Nephron (organoid): Measurements from ENCODE around the gene KLHL22.
"Not testable (repeated sequence)": the region's sequence is repeated elsewhere in the genome, so short reads cannot be mapped to it uniquely, and the experiment has no call there.

Source experiments
- H3K27ac Mint-ChIP-seq, 3 experiments: 2 replicates each; pipeline ENCODE4 v1.8.0; 2020; ENCODE audit warnings: mixed read lengths in 3 of 3, mild to moderate bottlenecking in 2 of 3, moderate library complexity in 1 of 3
- H3K27me3 Mint-ChIP-seq: 2 replicates; pipeline ENCODE4 v1.8.0; 2021; ENCODE audit warnings: low read depth, mild to moderate bottlenecking, moderate library complexity, mixed read lengths
- H3K36me3 Mint-ChIP-seq: 2 replicates; pipeline ENCODE4 v1.8.0; 2020; ENCODE audit warnings: low read depth, mixed read lengths
- H3K4me1 Mint-ChIP-seq: 2 replicates; pipeline ENCODE4 v1.8.0; 2020; ENCODE audit warnings: mixed read lengths
- H3K4me3 Mint-ChIP-seq, 3 experiments: 2 replicates each; pipeline ENCODE4 v1.8.0; 2020; ENCODE audit warnings: mild to moderate bottlenecking in 3 of 3, mixed read lengths in 3 of 3, moderate library complexity in 2 of 3
- H3K9me3 Mint-ChIP-seq: 2 replicates; pipeline ENCODE4 v1.8.0; 2020; ENCODE audit warnings: mixed read lengths
- TF ChIP-seq, protein P1 (sequence below), 3 experiments: fragments of 200-600 bp; sonication (generic); IDR thresholded peaks; one replicate each; pipeline ENCODE4 v1.5.0; 2021; ENCODE audit warnings: antibody characterized with exemption in 3 of 3; ENCODE audit not compliant: unreplicated experiment in 3 of 3

KLHL22 gene

DNA sequence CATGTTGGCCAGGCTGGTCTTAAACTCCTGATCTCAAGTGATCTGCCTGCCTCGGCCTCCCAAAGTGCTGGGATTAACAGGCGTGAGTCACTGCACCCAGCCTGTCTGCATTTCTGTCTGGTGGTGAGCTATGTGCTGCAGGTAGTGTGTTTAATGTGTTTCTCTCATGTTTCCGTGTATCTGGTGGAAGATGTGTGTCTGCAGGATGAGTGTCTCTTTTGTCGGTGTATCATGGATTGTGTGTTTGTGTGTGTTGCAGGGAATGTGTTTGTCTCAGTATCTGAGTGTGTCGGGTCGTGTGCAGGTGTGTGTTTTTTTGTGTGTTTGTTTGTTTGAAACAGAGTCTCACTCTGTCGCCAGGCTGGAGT is 74.1 kb downstream of the KLHL22 start:
- H3K36me3 Mint-ChIP-seq: peaks cover 4% of the 10 kb centered on the region
- no peaks in the 10 kb centered on the region for H3K27me3 Mint-ChIP-seq
- TF ChIP-seq, protein P1, sequence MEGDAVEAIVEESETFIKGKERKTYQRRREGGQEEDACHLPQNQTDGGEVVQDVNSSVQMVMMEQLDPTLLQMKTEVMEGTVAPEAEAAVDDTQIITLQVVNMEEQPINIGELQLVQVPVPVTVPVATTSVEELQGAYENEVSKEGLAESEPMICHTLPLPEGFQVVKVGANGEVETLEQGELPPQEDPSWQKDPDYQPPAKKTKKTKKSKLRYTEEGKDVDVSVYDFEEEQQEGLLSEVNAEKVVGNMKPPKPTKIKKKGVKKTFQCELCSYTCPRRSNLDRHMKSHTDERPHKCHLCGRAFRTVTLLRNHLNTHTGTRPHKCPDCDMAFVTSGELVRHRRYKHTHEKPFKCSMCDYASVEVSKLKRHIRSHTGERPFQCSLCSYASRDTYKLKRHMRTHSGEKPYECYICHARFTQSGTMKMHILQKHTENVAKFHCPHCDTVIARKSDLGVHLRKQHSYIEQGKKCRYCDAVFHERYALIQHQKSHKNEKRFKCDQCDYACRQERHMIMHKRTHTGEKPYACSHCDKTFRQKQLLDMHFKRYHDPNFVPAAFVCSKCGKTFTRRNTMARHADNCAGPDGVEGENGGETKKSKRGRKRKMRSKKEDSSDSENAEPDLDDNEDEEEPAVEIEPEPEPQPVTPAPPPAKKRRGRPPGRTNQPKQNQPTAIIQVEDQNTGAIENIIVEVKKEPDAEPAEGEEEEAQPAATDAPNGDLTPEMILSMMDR (IDR thresholded peaks at IDR 0.05; ENCODE audit: unreplicated experiment in 3 of 3): no peak
- H3K27ac Mint-ChIP-seq: no peak overlapping the region
- no peak overlapping the region for H3K4me3 Mint-ChIP-seq
- H3K9me3 Mint-ChIP-seq: no peaks in the 10 kb centered on the region
- H3K4me1 Mint-ChIP-seq: peaks cover 5% of the 10 kb centered on the region

DNA sequence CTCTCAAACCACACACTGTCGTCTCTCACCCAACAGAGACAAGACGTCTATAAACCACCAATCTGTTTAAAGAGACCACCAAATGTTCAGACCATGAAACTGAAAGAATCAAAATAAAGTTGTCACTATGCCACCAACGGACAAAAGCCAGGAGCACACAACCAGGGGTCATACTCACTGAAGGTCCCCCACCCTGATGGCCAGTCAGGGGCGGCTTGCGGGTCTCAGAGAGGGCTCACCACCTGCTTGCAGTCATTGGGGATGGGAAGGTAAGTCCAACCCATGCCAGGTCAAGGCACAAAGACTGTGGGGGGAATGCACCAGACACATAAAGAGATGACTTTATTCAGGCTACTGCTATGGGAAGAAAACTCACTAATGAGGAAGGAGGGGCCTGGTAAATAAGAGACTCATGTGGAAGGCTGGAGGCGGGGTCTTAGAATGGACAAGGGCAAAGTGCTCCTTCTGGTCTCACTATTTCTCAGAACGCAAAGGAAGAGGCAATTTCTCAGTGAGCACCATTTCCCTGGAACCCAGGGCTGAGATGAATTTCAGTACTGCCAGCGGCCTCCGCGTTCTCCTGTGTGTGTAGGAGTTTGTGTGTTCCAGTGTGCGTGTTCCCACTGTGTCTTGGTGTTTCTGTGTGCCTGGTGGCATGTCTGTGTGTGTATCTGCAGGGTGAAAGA is 75.3 kb downstream of the KLHL22 start:
- TF ChIP-seq, protein P1 (IDR thresholded peaks at IDR 0.05; ENCODE audit: unreplicated experiment in 3 of 3): no peak
- Mint-ChIP-seq H3K4me1 (peaks cover 5% of the 10 kb centered on the region), H3K4me3 (no peak overlapping the region), H3K9me3 (no peaks in the 10 kb centered on the region), H3K27ac (no peak overlapping the region), H3K27me3 (no peaks in the 10 kb centered on the region), H3K36me3 (peaks cover 4% of the 10 kb centered on the region)

DNA sequence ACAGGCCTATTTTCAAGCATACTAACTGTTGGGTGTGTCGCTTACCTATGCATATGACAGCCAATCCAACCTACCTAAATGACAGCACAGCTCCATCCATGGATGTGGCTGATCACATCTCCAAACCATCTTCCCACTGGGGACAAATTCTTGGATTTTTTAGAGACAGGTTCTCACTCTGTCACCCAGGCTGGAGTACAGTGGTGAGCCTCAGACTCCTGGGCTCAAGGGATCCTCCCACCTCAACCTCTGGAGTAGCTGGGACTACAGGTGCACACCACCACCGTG is 76.0 kb downstream of the KLHL22 start:
- peaks cover 5% of the 10 kb centered on the region for H3K4me1 Mint-ChIP-seq
- TF ChIP-seq, protein P1 (IDR thresholded peaks at IDR 0.05; ENCODE audit: unreplicated experiment in 3 of 3): no peak
- peaks cover 4% of the 10 kb centered on the region for H3K36me3 Mint-ChIP-seq
- H3K4me3 Mint-ChIP-seq: no peak overlapping the region
- no peaks in the 10 kb centered on the region for H3K9me3 Mint-ChIP-seq
- H3K27me3 Mint-ChIP-seq: no peaks in the 10 kb centered on the region
- H3K27ac Mint-ChIP-seq: no peak overlapping the region

DNA sequence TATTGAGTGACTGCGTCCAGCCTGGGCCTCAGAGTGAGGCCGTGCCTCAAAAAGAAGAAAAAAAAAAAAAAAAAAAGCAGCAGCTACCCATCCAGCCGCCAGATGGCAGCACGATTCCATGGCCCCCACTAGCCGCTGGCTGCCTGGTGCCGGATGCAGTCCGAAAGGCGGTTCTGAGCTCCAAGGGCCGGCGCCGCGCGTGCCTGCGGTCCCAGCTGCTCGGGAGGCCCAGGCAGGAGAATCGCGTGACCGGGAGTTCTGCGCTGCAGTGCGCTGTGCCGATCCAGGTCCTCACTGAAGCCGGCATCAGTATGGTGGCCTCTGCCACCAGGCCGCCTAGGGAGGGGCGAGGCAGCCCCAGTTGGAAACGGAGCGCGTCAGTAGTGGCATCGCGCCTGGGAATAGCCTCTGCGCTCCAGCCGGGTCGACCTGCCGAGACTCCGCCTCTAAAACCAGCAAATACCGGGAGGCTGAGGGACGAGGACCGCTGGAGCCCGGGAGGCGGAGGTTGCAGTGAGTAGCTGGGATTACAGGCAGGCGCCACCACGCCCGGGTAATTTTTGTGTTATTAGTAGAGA is 77.3 kb downstream of the KLHL22 start:
- Mint-ChIP-seq H3K4me3 (peak overlapping the region; percentile 51 to 72 (median 62)), H3K27ac (no peak overlapping the region), H3K36me3 (no peaks in the 10 kb centered on the region), H3K9me3 (no peaks in the 10 kb centered on the region), H3K4me1 (peaks cover under 1% of the 10 kb centered on the region), H3K27me3 (peaks cover 8% of the 10 kb centered on the region)
- TF ChIP-seq, protein P1 (IDR thresholded peaks at IDR 0.05; ENCODE audit: unreplicated experiment in 3 of 3): peak; percentile 90 to 95 (median 90)

DNA sequence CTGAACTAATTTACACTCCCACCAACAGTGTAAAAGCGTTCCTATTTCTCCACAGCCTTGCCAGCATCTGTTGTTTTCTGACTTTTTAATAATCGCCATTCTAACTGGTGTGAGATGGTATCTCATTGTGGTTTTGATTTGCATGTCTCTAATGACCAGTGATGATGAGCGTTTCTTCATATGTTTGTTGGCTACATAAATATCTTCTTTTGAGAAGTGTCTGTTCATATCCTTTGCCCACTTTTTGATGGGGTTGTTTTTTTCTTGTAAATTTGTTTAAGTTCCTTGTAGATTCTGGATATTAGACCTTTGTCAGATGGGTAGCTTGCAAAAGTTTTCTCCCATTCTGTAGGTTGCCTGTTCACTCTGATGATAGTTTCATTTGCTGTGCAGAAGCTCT is 79.9 kb downstream of the KLHL22 start:
- not testable (repeated sequence) for H3K4me1 Mint-ChIP-seq, H3K36me3 Mint-ChIP-seq, H3K27me3 Mint-ChIP-seq, H3K4me3 Mint-ChIP-seq, H3K9me3 Mint-ChIP-seq, H3K27ac Mint-ChIP-seq

DNA sequence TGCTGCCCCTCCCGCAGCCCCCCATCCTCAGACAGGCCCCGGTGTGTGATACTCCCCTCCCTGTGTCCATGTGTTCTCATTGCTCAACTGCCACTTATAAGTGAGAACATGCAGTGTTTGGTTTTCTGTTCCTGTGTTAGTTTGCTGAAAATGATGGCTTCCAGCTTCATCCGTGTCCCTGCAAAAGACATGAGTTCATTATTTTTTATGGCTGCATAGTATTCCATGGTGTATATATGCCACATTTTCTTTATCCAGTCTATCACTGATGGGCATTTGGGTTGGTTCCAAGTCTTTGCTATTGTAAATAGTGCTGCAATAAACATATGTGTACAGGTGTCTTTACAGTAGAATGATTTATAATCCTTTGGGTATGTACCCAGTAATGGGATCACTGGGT is 80.4 kb downstream of the KLHL22 start:
- not testable (repeated sequence) for H3K36me3 Mint-ChIP-seq, H3K4me1 Mint-ChIP-seq, H3K4me3 Mint-ChIP-seq, H3K27ac Mint-ChIP-seq, H3K27me3 Mint-ChIP-seq, H3K9me3 Mint-ChIP-seq

DNA sequence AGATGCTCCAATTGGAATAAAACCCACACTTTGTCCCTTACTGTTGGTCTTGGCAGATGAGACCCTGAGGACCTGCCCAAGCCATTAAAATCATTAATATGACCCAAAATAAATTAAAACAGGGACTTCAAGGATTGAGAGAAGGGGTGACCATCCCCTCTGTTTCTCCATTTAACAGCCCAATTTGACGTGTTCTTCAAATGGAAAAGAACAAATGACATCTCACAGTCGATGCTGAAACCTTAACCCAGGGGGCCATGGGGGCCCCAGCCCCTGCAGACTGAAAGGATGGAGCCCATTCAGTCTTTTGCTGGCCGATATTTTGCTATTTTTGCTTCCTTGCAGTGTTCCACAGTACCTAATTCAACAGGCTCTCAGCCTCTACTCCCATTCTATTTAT is 81.1 kb downstream of the KLHL22 start:
- H3K36me3 Mint-ChIP-seq: no peaks in the 10 kb centered on the region
- peaks cover 9% of the 10 kb centered on the region for H3K4me1 Mint-ChIP-seq
- H3K27ac Mint-ChIP-seq: no peak overlapping the region
- H3K4me3 Mint-ChIP-seq: no peak overlapping the region
- H3K27me3 Mint-ChIP-seq: peaks cover 8% of the 10 kb centered on the region
- TF ChIP-seq, protein P1 (IDR thresholded peaks at IDR 0.05; ENCODE audit: unreplicated experiment in 3 of 3): no peak
- H3K9me3 Mint-ChIP-seq: no peaks in the 10 kb centered on the region
